ENCODE measurements around the gene SLC4A5.

GRCh38 chr2:74253306-74253970 lies 89.8 kb downstream of the SLC4A5 start:
- TF ChIP-seq REST (tag by site-specific recombination; IDR thresholded peaks at IDR 0.05), result no peak
- TF ChIP-seq CTCF (tag by site-specific recombination; IDR thresholded peaks at IDR 0.05), result no peak
- TF ChIP-seq, protein P1, sequence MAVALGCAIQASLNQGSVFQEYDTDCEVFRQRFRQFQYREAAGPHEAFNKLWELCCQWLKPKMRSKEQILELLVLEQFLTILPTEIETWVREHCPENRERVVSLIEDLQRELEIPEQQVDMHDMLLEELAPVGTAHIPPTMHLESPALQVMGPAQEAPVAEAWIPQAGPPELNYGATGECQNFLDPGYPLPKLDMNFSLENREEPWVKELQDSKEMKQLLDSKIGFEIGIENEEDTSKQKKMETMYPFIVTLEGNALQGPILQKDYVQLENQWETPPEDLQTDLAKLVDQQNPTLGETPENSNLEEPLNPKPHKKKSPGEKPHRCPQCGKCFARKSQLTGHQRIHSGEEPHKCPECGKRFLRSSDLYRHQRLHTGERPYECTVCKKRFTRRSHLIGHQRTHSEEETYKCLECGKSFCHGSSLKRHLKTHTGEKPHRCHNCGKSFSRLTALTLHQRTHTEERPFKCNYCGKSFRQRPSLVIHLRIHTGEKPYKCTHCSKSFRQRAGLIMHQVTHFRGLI (tag by site-specific recombination; IDR thresholded peaks at IDR 0.05), result no peak
- no peak for TF ChIP-seq OVOL3 (tag by site-specific recombination; IDR thresholded peaks at IDR 0.05)
- TF ChIP-seq ZNF350 (tag by site-specific recombination; IDR thresholded peaks at IDR 0.05), result no peak
- TF ChIP-seq ZNF776 (tag by site-specific recombination; IDR thresholded peaks at IDR 0.05; ENCODE audit: borderline replicate concordance), result no peak
- TF ChIP-seq PRDM1 (tag by site-specific recombination; IDR thresholded peaks at IDR 0.05), result no peak
- TF ChIP-seq YY1 (tag by site-specific recombination; IDR thresholded peaks at IDR 0.05), result no peak

Measured in HEK293 (cell line).